K562 (cell line): ENCODE data around the gene TGM5. TPM values are rescaled to one million over a fixed set of nuclear protein-coding genes. Genes with fewer than 3 reads are reported as not detected.
A peak's percentile ranks its signal among the peaks of the same experiment; 100 is the strongest.

Experiments
- BDP1 ChIP-seq: IDR thresholded peaks from 3 replicates; pipeline ENCODE4 v1.6.1; 2011; ENCODE audit not compliant: insufficient read length, insufficient read depth
- CHD1 ChIP-seq: fragments of 200-600 bp; sonication (generic); IDR thresholded peaks from one replicate; pipeline ENCODE4 v1.6.1; 2012; ENCODE audit warnings: mild to moderate bottlenecking, moderate library complexity, low read length, inconsistent platforms
- GABPA ChIP-seq: fragments of 200-800 bp; sonication (Bioruptor generic); conservative IDR thresholded peaks from 2 replicates; pipeline ENCODE4 v1.6.1; 2016; ENCODE audit warnings: low read depth, missing genetic modification characterization, missing compliant biosample characterization
- POLR3G ChIP-seq: IDR thresholded peaks from 2 replicates; pipeline ENCODE4 v1.6.1; 2011; ENCODE audit not compliant: insufficient read length, insufficient replicate concordance; ENCODE audit errors: extremely low read depth
- TCF7L2 ChIP-seq: fragments of 150-350 bp; IDR thresholded peaks from 2 replicates; pipeline ENCODE4 v1.6.1; 2016; ENCODE audit warnings: low read depth, mild to moderate bottlenecking, low read length, moderate library complexity
- ZHX1 ChIP-seq: fragments of 150-350 bp; conservative IDR thresholded peaks from 2 replicates; pipeline ENCODE4 v1.6.1; 2014; ENCODE audit warnings: low read length
- ZNF184 ChIP-seq: sonication (generic); formaldehyde crosslinking; IDR thresholded peaks from 2 replicates; pipeline ENCODE4 v1.5.0; 2020; ENCODE audit warnings: missing genetic modification reagents
- ZNF3 ChIP-seq: fragments of 250-450 bp; sonication (Bioruptor Pico); IDR thresholded peaks from 2 replicates; pipeline ENCODE4 v1.5.0; 2021; ENCODE audit warnings: mild to moderate bottlenecking, moderate library complexity
- ZNF561 ChIP-seq: fragments of 450-650 bp; formaldehyde crosslinking; conservative IDR thresholded peaks from 2 replicates; pipeline ENCODE4 v1.4.0; 2020; ENCODE audit warnings: mild to moderate bottlenecking, moderate library complexity
- ZNF696 ChIP-seq: fragments of 250-450 bp; sonication (Bioruptor Pico); conservative IDR thresholded peaks from 2 replicates; pipeline ENCODE4 v1.4.0; 2020; ENCODE audit warnings: mild to moderate bottlenecking, moderate library complexity
- ZNF79 ChIP-seq: fragments of 250-450 bp; sonication (Bioruptor Pico); IDR thresholded peaks from 2 replicates; pipeline ENCODE4 v1.4.0; 2020; ENCODE audit warnings: low read depth, mild to moderate bottlenecking, moderate library complexity
- polyA plus RNA-seq, 8 experiments: library from polyadenylated mRNA; depleted of rRNA in 4 of 8; stranded (reverse) in 5 of 8; unstranded in 3 of 8; fragments of >200 nt; fragmentation: Nextera tagmentation in 2 of 8; fragmentation: Illumina TruSeq in 1 of 8; extraction: Ambion mirVana in 2 of 8; extraction: Trizol in 1 of 8; gene quantifications; 2 replicates each; pipeline versions ENCODE4 v1.2.1 to v1.2.3, GENCODE V29; 2011 to 2014; ENCODE audit warnings: inconsistent platforms in 1 of 8, missing spikeins in 1 of 8
- total RNA-seq, 7 experiments: library from RNA; depleted of rRNA in 6 of 7; stranded (reverse); fragments of >200 nt in 6 of 7; fragmentation: Illumina TruSeq in 2 of 7; extraction: Trizol in 2 of 7; gene quantifications; 2 replicates each; pipeline versions ENCODE4 v1.2.1 to v1.2.3, GENCODE V29; 2011 to 2021; ENCODE audit warnings: low replicate concordance in 1 of 7
- TF ChIP-seq, protein P1 (sequence below): fragments of 250-450 bp; sonication (Bioruptor Pico); IDR thresholded peaks from 2 replicates; pipeline ENCODE4 v1.8.0; 2021; ENCODE audit warnings: borderline replicate concordance, mild to moderate bottlenecking, moderate library complexity; ENCODE audit not compliant: poor library complexity, severe bottlenecking

The TGM5 gene
- total and polyA plus RNA-seq, 9 of the 15 experiments (the other 6 are each of a cell fraction or from before 2014, with no cell fraction given) = 0.03 to 0.10 (median 0.07) TPM; not detected in 6

GRCh38 chr15:43230640-43231115 lies 36.0 kb downstream of the TGM5 start (continued):
- no peak for TF ChIP-seq POLR3G
- TF ChIP-seq ZHX1 = no peak
- TF ChIP-seq ZNF184 (CRISPR knock-in tag) = no peak
- no peak for TF ChIP-seq TCF7L2
- no peak for TF ChIP-seq ZNF79 (CRISPR knock-in tag)
- TF ChIP-seq ZNF3 (CRISPR knock-in tag) = no peak
- no peak for TF ChIP-seq CHD1
- TF ChIP-seq, protein P1, sequence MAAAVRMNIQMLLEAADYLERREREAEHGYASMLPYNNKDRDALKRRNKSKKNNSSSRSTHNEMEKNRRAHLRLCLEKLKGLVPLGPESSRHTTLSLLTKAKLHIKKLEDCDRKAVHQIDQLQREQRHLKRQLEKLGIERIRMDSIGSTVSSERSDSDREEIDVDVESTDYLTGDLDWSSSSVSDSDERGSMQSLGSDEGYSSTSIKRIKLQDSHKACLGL = no peak
- TF ChIP-seq ZNF696 (CRISPR knock-in tag) = no peak
- TF ChIP-seq ZNF561 (CRISPR knock-in tag) = no peak
- TF ChIP-seq GABPA = peak; percentile 38; the same call in 1 of the 2 replicates
- no peak for TF ChIP-seq BDP1
